Trophoblast cell (in vitro differentiated cells and primary cell): ENCODE data around the gene NLE1.

Experiments
- DNase-seq, 2 donors: peaks; one replicate each; pipeline ENCODE4 v3.0.0-alpha.2; 2016
- H2AFZ ChIP-seq: 2 replicates; pipeline ENCODE4 v1.6.1; 2013; ENCODE audit warnings: low read length, moderate library complexity, mild to moderate bottlenecking; ENCODE audit not compliant: insufficient read depth, poor library complexity
- H2AK5ac ChIP-seq: 2 replicates; pipeline ENCODE4 v1.6.1; 2013; ENCODE audit warnings: mild to moderate bottlenecking, low read length
- H2BK120ac ChIP-seq: 2 replicates; pipeline ENCODE4 v1.6.1; 2013; ENCODE audit warnings: low read length, mild to moderate bottlenecking, moderate library complexity; ENCODE audit not compliant: insufficient read depth, poor library complexity
- H2BK12ac ChIP-seq: 2 replicates; pipeline ENCODE4 v1.6.1; 2013; ENCODE audit warnings: mild to moderate bottlenecking, low read length, moderate library complexity
- H2BK5ac ChIP-seq: 2 replicates; pipeline ENCODE4 v1.6.1; 2013; ENCODE audit warnings: low read length, low read depth, moderate library complexity, mild to moderate bottlenecking; ENCODE audit not compliant: poor library complexity
- H3K14ac ChIP-seq: 2 replicates; pipeline ENCODE4 v1.6.1; 2013; ENCODE audit warnings: mild to moderate bottlenecking, low read length
- H3K18ac ChIP-seq: 2 replicates; pipeline ENCODE4 v1.6.1; 2013; ENCODE audit warnings: mild to moderate bottlenecking, low read length
- H3K23ac ChIP-seq: 2 replicates; pipeline ENCODE4 v1.6.1; 2013; ENCODE audit warnings: low read length
- H3K27ac ChIP-seq: 2 replicates; pipeline ENCODE4 v1.5.1; 2013; ENCODE audit warnings: low read depth, mild to moderate bottlenecking, inconsistent platforms, low read length, moderate library complexity
- H3K27me3 ChIP-seq: 2 replicates; pipeline ENCODE4 v1.6.1; 2013; ENCODE audit warnings: inconsistent platforms, mild to moderate bottlenecking, low read length, moderate library complexity; ENCODE audit not compliant: insufficient read depth
- H3K36me3 ChIP-seq, 2 experiments: 1 replicate in 1 of 2; 2 replicates in 1 of 2; pipeline ENCODE4 v1.6.1; 2013; ENCODE audit warnings: low read length in 2 of 2, mild to moderate bottlenecking in 2 of 2, moderate library complexity in 1 of 2; ENCODE audit not compliant: insufficient read depth in 2 of 2, control insufficient read depth in 1 of 2
- H3K4ac ChIP-seq: 2 replicates; pipeline ENCODE4 v1.6.1; 2013; ENCODE audit warnings: low read depth, mild to moderate bottlenecking, low read length, moderate library complexity
- H3K4me1 ChIP-seq, 2 experiments: 1 replicate in 1 of 2; 2 replicates in 1 of 2; pipeline ENCODE4 v1.6.1; 2013; ENCODE audit warnings: low read length in 2 of 2, mild to moderate bottlenecking in 2 of 2, moderate library complexity in 1 of 2; ENCODE audit not compliant: insufficient read depth in 2 of 2, control insufficient read depth in 1 of 2
- H3K4me2 ChIP-seq: 2 replicates; pipeline ENCODE4 v1.6.1; 2013; ENCODE audit warnings: inconsistent platforms, mild to moderate bottlenecking, low read length, moderate library complexity
- H3K4me3 ChIP-seq: 2 replicates; pipeline ENCODE4 v1.5.1; 2013; ENCODE audit warnings: mild to moderate bottlenecking, low read depth, low read length, inconsistent platforms
- H3K79me1 ChIP-seq: one replicate; pipeline ENCODE4 v1.6.1; 2013; ENCODE audit warnings: low read length
- H3K79me2 ChIP-seq: 2 replicates; pipeline ENCODE4 v1.6.1; 2013; ENCODE audit warnings: low read length, mild to moderate bottlenecking; ENCODE audit not compliant: control insufficient read depth, insufficient read depth, poor library complexity
- H3K9ac ChIP-seq: 2 replicates; pipeline ENCODE4 v1.6.1; 2013; ENCODE audit warnings: mild to moderate bottlenecking, low read length
- H3K9me3 ChIP-seq: 2 replicates; pipeline ENCODE4 v1.6.1; 2013; ENCODE audit warnings: low read depth, mild to moderate bottlenecking, control low read depth, inconsistent platforms, low read length; ENCODE audit not compliant: insufficient read depth
- H4K12ac ChIP-seq: 2 replicates; pipeline ENCODE4 v1.6.1; 2013; ENCODE audit warnings: low read depth, mild to moderate bottlenecking, low read length, moderate library complexity
- H4K8ac ChIP-seq: 2 replicates; pipeline ENCODE4 v1.6.1; 2013; ENCODE audit warnings: low read depth, mild to moderate bottlenecking, low read length, moderate library complexity
- H4K91ac ChIP-seq: one replicate; pipeline ENCODE4 v1.6.1; 2013; ENCODE audit warnings: low read depth, mild to moderate bottlenecking, low read length, moderate library complexity
- WGBS: extraction: QIAGEN DNeasy Blood & Tissue Kit; methylation state at CpG from one replicate; pipeline ENCODE4 v1.1.7; 2013; ENCODE audit warnings: missing lambda C conversion rate; ENCODE audit not compliant: insufficient read length, insufficient coverage; ENCODE audit errors: extremely low coverage; 5-methylcytosine and 5-hydroxymethylcytosine counted together

Gene NLE1

DNA sequence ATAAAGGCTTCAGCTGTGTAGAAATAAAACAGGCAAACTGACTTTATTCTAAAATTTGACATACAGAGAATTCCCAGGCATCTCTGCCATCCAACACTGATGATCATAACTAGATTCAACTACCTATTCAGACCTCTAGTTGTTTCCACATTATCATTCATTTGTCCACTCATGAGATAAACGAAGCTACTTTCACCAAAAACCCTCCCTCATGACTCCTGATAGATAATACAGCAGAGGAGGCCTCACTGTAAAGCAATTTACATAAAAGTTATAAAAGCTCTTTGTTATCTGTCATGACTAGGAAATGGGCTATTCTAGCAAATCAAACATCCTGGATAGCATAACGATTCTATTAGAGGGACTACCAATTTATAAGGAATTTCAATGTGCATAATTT is 59.0 kb downstream of the NLE1 start:
- Histone ChIP-seq H3K79me2 (no peaks in the 10 kb centered on the region), H2AFZ (no peak overlapping the region), H4K8ac (no peak overlapping the region), H3K27me3 (no peaks in the 10 kb centered on the region), H3K4ac (no peak overlapping the region), H3K18ac (no peak overlapping the region), H2BK120ac (no peak overlapping the region), H3K23ac (no peak overlapping the region), H3K4me2 (no peak overlapping the region), H4K91ac (no peak overlapping the region), H4K12ac (no peak overlapping the region), H3K9me3 (no peaks in the 10 kb centered on the region), H3K36me3 (no peaks in the 10 kb centered on the region), H3K14ac (no peak overlapping the region), H2AK5ac (no peak overlapping the region), H3K27ac (no peak overlapping the region), H2BK5ac (no peak overlapping the region), H2BK12ac (no peak overlapping the region), H3K4me1 (peaks cover 3 to 6% of the 10 kb centered on the region in 2 experiments), H3K79me1 (no peaks in the 10 kb centered on the region), H3K9ac (no peak overlapping the region), H3K4me3 (no peak overlapping the region)
- DNase-seq: no peak
- no CpG with 5 or more reads among the region's 2 CpGs for WGBS

- H3K9ac ChIP-seq: no peak overlapping the region
- H2BK5ac ChIP-seq: no peak overlapping the region
- H3K79me2 ChIP-seq: no peaks in the 10 kb centered on the region
- H3K18ac ChIP-seq: no peak overlapping the region
- H4K91ac ChIP-seq: no peak overlapping the region
- no peak overlapping the region for H4K8ac ChIP-seq
- no peaks in the 10 kb centered on the region for H3K36me3 ChIP-seq
- peaks cover 0 to 3% of the 10 kb centered on the region in 2 experiments for H3K4me1 ChIP-seq
- H2BK120ac ChIP-seq: no peak overlapping the region
- peak in 1 of 2 donors; percentile 63 for DNase-seq
- H3K23ac ChIP-seq: no peak overlapping the region
- H3K27me3 ChIP-seq: no peaks in the 10 kb centered on the region
- H3K4ac ChIP-seq: no peak overlapping the region
- H3K27ac ChIP-seq: no peak overlapping the region
- H4K12ac ChIP-seq: no peak overlapping the region
- H3K4me3 ChIP-seq: no peak overlapping the region
- H3K14ac ChIP-seq: no peak overlapping the region
- no peak overlapping the region for H2AK5ac ChIP-seq
- no peak overlapping the region for H2BK12ac ChIP-seq
- H3K9me3 ChIP-seq: no peaks in the 10 kb centered on the region
- no peak overlapping the region for H3K4me2 ChIP-seq
- H3K79me1 ChIP-seq: no peaks in the 10 kb centered on the region
- no peak overlapping the region for H2AFZ ChIP-seq
- WGBS: no CpG with 5 or more reads among the region's 3 CpGs
Measured at GRCh38 chr17:35082073-35082657, 59.9 kb downstream of the NLE1 start.

- H2BK5ac ChIP-seq: no peak overlapping the region
- no peaks in the 10 kb centered on the region for H3K36me3 ChIP-seq
- no peak overlapping the region for H3K9ac ChIP-seq
- H2BK120ac ChIP-seq: no peak overlapping the region
- H3K4ac ChIP-seq: no peak overlapping the region
- WGBS: no CpG with 5 or more reads among the region's 1 CpG
- H3K14ac ChIP-seq: no peak overlapping the region
- H2AFZ ChIP-seq: no peak overlapping the region
- H3K18ac ChIP-seq: no peak overlapping the region
- no peak overlapping the region for H3K4me2 ChIP-seq
- no peak overlapping the region for H4K12ac ChIP-seq
- no peaks in the 10 kb centered on the region for H3K9me3 ChIP-seq
- no peak overlapping the region for H4K8ac ChIP-seq
- H3K4me1 ChIP-seq: no peaks in the 10 kb centered on the region
- no peak overlapping the region for H4K91ac ChIP-seq
- H3K27me3 ChIP-seq: no peaks in the 10 kb centered on the region
- no peak overlapping the region for H3K27ac ChIP-seq
- H3K23ac ChIP-seq: no peak overlapping the region
- no peak overlapping the region for H3K4me3 ChIP-seq
- no peak overlapping the region for H2AK5ac ChIP-seq
- no peaks in the 10 kb centered on the region for H3K79me1 ChIP-seq
- no peak overlapping the region for H2BK12ac ChIP-seq
- DNase-seq: no peak
- no peaks in the 10 kb centered on the region for H3K79me2 ChIP-seq
Measured at GRCh38 chr17:35081638-35082037, 60.5 kb downstream of the NLE1 start.

GRCh38 chr17:35080536-35080935 is 61.6 kb downstream of the NLE1 start:
- DNase-seq: no peak
- Histone ChIP-seq H3K27ac (no peak overlapping the region), H3K4me3 (no peak overlapping the region), H2BK12ac (no peak overlapping the region), H3K36me3 (no peaks in the 10 kb centered on the region), H2AFZ (no peak overlapping the region), H4K8ac (no peak overlapping the region), H4K91ac (no peak overlapping the region), H3K79me1 (no peaks in the 10 kb centered on the region), H3K4me2 (no peak overlapping the region), H3K4ac (no peak overlapping the region), H3K79me2 (no peaks in the 10 kb centered on the region), H3K27me3 (no peaks in the 10 kb centered on the region), H2BK5ac (no peak overlapping the region), H3K18ac (no peak overlapping the region), H2BK120ac (no peak overlapping the region), H3K23ac (no peak overlapping the region), H3K9ac (no peak overlapping the region), H3K4me1 (no peaks in the 10 kb centered on the region), H3K14ac (no peak overlapping the region), H4K12ac (no peak overlapping the region), H2AK5ac (no peak overlapping the region), H3K9me3 (no peaks in the 10 kb centered on the region)
- no CpG with 5 or more reads among the region's 1 CpG for WGBS
